GM12865 (cell line): ENCODE measurements around the gene CST9L.

Experiments
- DNase-seq: peaks from one replicate; pipeline ENCODE4 v3.0.0; 2010; ENCODE audit warnings: low read depth
- H3K4me3 ChIP-seq: 2 replicates; pipeline ENCODE4 v1.5.1; 2011; ENCODE audit warnings: mild to moderate bottlenecking, low read depth, low read length, control low read depth
- CTCF ChIP-seq: IDR thresholded peaks from 2 replicates; pipeline ENCODE4 v1.5.1; 2011; ENCODE audit warnings: low read length, control low read depth, low read depth, inconsistent platforms; ENCODE audit not compliant: insufficient read depth; ENCODE audit errors: missing control alignments

The CST9L gene

DNA sequence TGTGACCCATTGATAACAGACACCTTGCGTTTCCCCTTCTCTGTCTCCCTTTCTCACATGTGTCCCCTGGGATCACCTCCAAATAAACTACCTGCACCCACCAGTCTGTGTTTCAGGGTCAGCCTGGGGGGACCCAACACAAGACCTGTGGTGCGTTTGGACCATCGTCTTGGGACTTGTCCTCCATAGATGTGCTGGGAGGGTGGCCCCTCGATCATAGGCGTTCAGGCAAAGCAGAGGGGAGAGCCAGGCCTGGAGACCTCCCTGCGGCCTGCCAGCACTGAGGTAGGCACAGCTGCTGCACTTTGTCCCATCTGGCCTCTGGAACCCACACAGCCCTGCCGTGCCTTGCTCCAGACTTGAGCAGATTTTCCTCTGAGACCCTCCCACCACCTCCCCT, 19.3 kb upstream of the CST9L start:
- DNase-seq, result no peak
- TF ChIP-seq CTCF, result no peak
- H3K4me3 ChIP-seq, result no peak overlapping the region

DNA sequence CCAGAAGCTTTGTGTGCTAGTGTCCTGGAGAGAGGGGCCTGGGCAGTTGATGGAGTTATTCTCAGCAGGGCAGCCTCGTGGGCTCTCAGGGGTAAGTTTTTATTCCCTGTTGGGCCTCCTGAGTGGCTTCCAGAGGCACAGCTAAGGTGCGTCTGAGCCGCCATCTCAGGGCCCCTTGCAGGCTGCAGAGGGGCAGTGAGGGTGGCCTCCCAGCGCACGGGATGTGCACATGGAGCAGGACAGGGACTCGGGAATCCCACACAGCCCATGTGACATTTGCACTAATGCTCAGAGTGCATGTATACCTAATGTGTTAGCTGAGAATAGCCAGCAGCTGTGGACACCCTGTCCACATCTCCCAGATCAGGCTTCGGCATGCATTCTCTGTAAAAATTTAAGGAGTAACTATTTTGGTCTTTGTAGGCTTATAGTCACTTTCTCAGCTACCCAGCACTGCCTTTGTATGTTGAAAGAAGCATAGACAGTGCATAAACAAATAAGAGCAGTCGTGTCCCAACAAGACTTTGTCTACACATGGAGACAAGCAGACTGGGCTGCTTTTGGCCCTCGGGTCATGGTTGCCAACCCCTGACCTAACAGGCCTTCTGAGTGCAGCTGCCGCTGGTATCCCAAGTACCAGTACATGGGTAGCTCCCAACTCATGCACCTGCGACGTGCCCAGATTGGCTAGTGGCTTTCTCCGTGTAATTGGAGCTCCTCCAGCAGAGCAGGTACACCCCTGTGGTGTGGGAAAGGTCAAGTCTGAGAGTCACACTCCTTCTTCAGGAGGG, 18.6 kb upstream of the CST9L start:
- no peak overlapping the region for H3K4me3 ChIP-seq
- no peak for TF ChIP-seq CTCF
- no peak for DNase-seq

DNA sequence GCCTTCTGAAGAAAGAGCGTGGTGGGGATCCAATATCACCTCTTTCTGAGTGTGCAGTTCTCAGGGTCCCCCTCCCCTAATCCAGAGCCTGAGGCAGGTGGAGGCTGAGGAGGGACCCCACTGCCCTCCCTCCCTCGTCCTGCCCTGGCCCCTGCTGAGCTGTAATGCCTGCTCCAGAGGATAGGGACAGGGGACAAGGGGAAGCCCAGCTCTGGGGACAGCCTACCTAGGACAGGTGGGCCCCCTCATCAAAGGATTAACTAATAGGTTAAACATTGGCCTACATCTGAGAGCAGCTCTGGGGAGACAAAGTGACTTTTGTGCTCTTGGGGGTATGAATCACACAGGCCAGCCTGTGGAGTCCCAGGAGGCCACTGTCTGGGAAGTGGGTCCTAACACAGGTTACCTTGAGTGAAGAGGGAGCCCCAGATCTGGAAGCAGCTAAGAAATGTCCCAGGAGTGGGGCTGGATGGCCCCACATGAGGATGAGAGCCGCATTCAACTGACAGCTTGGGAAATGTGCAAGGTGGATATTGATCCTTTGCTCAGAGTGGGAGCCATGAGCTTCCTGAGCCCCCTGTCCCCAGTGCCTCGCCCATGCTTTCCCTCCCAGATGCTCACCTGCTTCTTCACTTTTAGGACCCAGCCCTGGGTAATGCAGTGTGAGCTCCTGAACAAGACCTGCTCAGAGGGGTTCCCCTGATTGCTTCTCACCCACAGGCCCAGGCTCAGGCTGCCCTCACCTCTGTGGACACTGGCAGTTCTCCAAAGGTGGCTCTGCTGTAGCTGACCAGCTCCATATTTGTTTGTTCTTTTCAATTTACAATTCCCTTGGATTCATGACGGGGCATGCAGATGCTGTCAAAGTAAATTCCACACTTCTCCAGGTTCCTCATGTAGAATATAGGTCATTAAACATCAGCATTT, 17.8 kb upstream of the CST9L start:
- no peak for TF ChIP-seq CTCF
- no peak overlapping the region for H3K4me3 ChIP-seq
- no peak for DNase-seq

DNA sequence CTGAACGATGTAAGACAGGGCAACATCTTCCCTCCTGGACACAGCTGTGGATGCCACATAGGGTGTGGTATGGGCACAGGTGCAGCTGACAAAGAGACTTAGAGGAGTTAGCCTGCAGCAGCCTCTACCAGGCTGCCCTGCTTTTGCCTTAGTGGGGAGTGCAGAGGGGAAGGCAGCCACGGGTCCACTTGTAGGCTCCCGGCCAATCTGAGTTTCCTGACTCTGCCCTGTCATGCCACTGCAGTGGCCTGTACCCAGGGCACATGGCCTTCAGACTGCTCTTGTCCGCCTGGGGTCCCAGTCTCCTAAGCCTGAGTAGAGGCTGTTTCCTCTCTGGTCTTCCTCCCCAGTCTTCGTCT, 17.1 kb upstream of the CST9L start:
- no peak for DNase-seq
- no peak overlapping the region for H3K4me3 ChIP-seq
- TF ChIP-seq CTCF, result no peak

- DNase-seq, result no peak
- no peak overlapping the region for H3K4me3 ChIP-seq
- no peak for TF ChIP-seq CTCF
Observed at GRCh38 chr20:23584434-23585199, 16.3 kb upstream of the CST9L start.

GRCh38 chr20:23583526-23583925, 15.2 kb upstream of the CST9L start:
- TF ChIP-seq CTCF, result no peak
- no peak overlapping the region for H3K4me3 ChIP-seq
- DNase-seq, result no peak
